ENCODE data around the gene KCNG2.

DNA sequence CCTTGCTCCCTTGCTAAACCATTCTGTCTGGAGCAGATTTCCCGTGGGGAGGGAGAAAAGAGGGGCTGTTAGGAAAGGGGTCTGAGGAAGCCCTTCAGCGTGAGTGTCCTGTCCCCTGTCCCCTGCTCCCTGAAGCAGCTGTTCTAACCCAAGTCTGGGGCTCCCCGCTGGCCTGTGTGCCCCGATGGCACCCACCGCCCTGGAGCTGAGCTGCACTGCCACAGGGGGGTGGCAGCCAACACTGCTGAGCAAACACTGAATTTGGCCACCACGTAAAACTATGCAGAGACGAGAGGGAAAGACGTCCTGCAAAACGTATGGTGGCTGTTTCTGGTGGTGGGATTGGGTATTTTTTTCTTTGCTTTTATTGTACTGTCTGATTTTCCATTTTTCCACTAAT is 17.9 kb downstream of the KCNG2 start:
- TF ChIP-seq, protein P1, sequence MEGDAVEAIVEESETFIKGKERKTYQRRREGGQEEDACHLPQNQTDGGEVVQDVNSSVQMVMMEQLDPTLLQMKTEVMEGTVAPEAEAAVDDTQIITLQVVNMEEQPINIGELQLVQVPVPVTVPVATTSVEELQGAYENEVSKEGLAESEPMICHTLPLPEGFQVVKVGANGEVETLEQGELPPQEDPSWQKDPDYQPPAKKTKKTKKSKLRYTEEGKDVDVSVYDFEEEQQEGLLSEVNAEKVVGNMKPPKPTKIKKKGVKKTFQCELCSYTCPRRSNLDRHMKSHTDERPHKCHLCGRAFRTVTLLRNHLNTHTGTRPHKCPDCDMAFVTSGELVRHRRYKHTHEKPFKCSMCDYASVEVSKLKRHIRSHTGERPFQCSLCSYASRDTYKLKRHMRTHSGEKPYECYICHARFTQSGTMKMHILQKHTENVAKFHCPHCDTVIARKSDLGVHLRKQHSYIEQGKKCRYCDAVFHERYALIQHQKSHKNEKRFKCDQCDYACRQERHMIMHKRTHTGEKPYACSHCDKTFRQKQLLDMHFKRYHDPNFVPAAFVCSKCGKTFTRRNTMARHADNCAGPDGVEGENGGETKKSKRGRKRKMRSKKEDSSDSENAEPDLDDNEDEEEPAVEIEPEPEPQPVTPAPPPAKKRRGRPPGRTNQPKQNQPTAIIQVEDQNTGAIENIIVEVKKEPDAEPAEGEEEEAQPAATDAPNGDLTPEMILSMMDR (IDR thresholded peaks at IDR 0.05 in 2 of 3, conservative IDR thresholded peaks at IDR 0.05 in 1 of 3; ENCODE audit: borderline replicate concordance in 1 of 3, insufficient read depth in 1 of 3, low read depth in 2 of 3, low read length in 2 of 3), result no peak
- TF ChIP-seq, protein P2, sequence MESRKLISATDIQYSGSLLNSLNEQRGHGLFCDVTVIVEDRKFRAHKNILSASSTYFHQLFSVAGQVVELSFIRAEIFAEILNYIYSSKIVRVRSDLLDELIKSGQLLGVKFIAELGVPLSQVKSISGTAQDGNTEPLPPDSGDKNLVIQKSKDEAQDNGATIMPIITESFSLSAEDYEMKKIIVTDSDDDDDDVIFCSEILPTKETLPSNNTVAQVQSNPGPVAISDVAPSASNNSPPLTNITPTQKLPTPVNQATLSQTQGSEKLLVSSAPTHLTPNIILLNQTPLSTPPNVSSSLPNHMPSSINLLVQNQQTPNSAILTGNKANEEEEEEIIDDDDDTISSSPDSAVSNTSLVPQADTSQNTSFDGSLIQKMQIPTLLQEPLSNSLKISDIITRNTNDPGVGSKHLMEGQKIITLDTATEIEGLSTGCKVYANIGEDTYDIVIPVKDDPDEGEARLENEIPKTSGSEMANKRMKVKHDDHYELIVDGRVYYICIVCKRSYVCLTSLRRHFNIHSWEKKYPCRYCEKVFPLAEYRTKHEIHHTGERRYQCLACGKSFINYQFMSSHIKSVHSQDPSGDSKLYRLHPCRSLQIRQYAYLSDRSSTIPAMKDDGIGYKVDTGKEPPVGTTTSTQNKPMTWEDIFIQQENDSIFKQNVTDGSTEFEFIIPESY (IDR thresholded peaks at IDR 0.05; ENCODE audit: extremely low read depth, insufficient replicate concordance, low read length), result no peak
- no peak for TF ChIP-seq POLR2A (IDR thresholded peaks at IDR 0.05; ENCODE audit: borderline replicate concordance, extremely low read depth, insufficient read depth, insufficient read length)
- no peak for TF ChIP-seq ZNF274 (IDR thresholded peaks at IDR 0.05; ENCODE audit: low read depth, low read length)
- TF ChIP-seq RAD21 (IDR thresholded peaks at IDR 0.05; ENCODE audit: low read depth), result no peak
- TF ChIP-seq EZH2phosphoT487 (IDR thresholded peaks at IDR 0.05; ENCODE audit: borderline replicate concordance), result no peak
- TF ChIP-seq YY1 (IDR thresholded peaks at IDR 0.05; ENCODE audit: extremely low read depth, insufficient replicate concordance, low read depth, low read length), result no peak
- no peak for TF ChIP-seq EZH2 (IDR thresholded peaks at IDR 0.05)
- no peak for TF ChIP-seq SRF (IDR thresholded peaks at IDR 0.05; ENCODE audit: low read depth)

All from HCT116 (cell line).